Chondrocyte (in vitro differentiated cells): ENCODE data around the gene PIAS2. TPM values are rescaled to one million over a fixed set of nuclear protein-coding genes. Genes with fewer than 3 reads are reported as not detected.
A peak's percentile ranks its signal among the peaks of the same experiment; 100 is the strongest.
"Not testable (repeated sequence)": the region's sequence is repeated elsewhere in the genome, so short reads cannot be mapped to it uniquely, and the experiment has no call there.

Experiments
- DNase-seq: peaks from one replicate; pipeline ENCODE4 v3.0.0; 2021; ENCODE audit warnings: mixed read lengths, low spot score
- H3K27ac Mint-ChIP-seq: one replicate; pipeline ENCODE4 v1.8.0; 2021; ENCODE audit warnings: mild to moderate bottlenecking, moderate library complexity, mixed read lengths; ENCODE audit not compliant: unreplicated experiment
- H3K27me3 Mint-ChIP-seq: 2 replicates; pipeline ENCODE4 v1.8.0; 2021; ENCODE audit warnings: low read depth, mixed read lengths
- H3K36me3 Mint-ChIP-seq: 2 replicates; pipeline ENCODE4 v1.8.0; 2021; ENCODE audit warnings: low read depth, mixed read lengths
- H3K4me1 Mint-ChIP-seq: 2 replicates; pipeline ENCODE4 v1.8.0; 2021; ENCODE audit warnings: low read depth, mild to moderate bottlenecking, mixed read lengths
- H3K4me3 Mint-ChIP-seq: one replicate; pipeline ENCODE4 v1.8.0; 2021; ENCODE audit warnings: mild to moderate bottlenecking, moderate library complexity, mixed read lengths; ENCODE audit not compliant: unreplicated experiment
- H3K9me3 Mint-ChIP-seq: 2 replicates; pipeline ENCODE4 v1.8.0; 2021; ENCODE audit warnings: low read depth, mixed read lengths
- total RNA-seq: library from RNA; stranded (reverse); gene quantifications from 3 replicates; pipeline ENCODE4 v1.2.1, GENCODE V29; 2021
- TF ChIP-seq, protein P1 (sequence below): fragments of 200-600 bp; sonication (generic); IDR thresholded peaks from 2 replicates; pipeline ENCODE4 v1.5.0; 2021; ENCODE audit warnings: antibody characterized with exemption, mild to moderate bottlenecking, moderate library complexity

The PIAS2 gene
- total RNA-seq, 1 donor from 2014 or later = 36.2 TPM

DNA sequence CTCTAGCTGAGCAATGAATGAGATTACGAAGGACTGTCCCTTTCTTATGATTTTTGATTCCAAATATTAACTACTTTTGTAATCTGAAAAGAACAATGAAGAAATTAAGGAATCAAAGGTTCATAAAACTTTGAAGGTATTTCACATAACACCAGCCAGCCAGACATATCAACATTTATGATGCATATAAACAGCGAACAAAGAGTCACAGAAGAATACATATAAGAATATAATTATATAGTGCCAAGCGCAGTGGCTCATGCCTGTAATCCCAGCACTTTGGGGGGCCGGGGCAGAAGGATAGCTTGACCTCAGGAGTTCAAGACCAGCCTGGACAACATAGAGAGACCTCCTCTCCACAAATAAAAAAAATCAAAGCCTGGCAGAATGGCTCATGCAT is 34.1 kb downstream of the PIAS2 start:
- no peak overlapping the region for H3K4me3 Mint-ChIP-seq
- no peaks in the 10 kb centered on the region for H3K4me1 Mint-ChIP-seq
- no peak overlapping the region for H3K27ac Mint-ChIP-seq
- H3K9me3 Mint-ChIP-seq = peaks cover 8% of the 10 kb centered on the region
- TF ChIP-seq, protein P1, sequence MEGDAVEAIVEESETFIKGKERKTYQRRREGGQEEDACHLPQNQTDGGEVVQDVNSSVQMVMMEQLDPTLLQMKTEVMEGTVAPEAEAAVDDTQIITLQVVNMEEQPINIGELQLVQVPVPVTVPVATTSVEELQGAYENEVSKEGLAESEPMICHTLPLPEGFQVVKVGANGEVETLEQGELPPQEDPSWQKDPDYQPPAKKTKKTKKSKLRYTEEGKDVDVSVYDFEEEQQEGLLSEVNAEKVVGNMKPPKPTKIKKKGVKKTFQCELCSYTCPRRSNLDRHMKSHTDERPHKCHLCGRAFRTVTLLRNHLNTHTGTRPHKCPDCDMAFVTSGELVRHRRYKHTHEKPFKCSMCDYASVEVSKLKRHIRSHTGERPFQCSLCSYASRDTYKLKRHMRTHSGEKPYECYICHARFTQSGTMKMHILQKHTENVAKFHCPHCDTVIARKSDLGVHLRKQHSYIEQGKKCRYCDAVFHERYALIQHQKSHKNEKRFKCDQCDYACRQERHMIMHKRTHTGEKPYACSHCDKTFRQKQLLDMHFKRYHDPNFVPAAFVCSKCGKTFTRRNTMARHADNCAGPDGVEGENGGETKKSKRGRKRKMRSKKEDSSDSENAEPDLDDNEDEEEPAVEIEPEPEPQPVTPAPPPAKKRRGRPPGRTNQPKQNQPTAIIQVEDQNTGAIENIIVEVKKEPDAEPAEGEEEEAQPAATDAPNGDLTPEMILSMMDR = no peak
- no peaks in the 10 kb centered on the region for H3K27me3 Mint-ChIP-seq
- no peak for DNase-seq
- peaks cover 7% of the 10 kb centered on the region for H3K36me3 Mint-ChIP-seq

DNA sequence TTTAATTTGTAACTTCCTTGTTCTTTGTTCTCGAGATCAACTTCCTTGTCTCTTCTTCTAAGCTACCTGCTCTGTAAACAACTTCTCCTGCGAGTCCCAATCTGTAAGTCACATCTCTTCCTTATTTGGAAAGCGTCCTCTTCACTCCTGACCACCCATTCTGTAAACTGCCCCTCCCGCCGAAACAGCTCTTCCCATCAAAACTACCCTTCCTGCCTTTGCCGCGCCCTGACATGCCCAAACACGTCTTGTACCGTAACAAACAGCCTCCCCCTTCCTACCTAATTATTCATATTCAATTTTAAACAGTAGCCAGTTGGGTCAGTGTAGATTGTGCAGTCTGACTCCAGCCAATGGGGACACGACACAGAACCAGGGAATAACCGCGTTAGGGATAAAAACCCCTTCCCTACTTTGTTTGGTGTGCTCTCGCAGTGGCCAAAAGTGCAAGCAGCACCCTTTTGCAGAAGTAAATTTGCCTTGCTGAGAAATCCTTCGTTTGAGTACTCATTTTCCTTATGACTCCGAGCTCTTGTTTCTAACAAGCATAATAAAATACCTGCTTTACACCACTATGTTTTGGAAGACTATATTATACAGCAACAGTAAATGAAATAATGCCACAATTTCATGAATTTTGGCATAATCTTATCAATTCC is 39.8 kb downstream of the PIAS2 start:
- Mint-ChIP-seq H3K4me1 (no peaks in the 10 kb centered on the region), H3K27me3 (no peaks in the 10 kb centered on the region), H3K9me3 (peaks cover 18% of the 10 kb centered on the region), H3K4me3 (no peak overlapping the region), H3K27ac (peak overlapping the region; percentile 45), H3K36me3 (peaks cover 13% of the 10 kb centered on the region)
- TF ChIP-seq, protein P1 = no peak
- DNase-seq = no peak

DNA sequence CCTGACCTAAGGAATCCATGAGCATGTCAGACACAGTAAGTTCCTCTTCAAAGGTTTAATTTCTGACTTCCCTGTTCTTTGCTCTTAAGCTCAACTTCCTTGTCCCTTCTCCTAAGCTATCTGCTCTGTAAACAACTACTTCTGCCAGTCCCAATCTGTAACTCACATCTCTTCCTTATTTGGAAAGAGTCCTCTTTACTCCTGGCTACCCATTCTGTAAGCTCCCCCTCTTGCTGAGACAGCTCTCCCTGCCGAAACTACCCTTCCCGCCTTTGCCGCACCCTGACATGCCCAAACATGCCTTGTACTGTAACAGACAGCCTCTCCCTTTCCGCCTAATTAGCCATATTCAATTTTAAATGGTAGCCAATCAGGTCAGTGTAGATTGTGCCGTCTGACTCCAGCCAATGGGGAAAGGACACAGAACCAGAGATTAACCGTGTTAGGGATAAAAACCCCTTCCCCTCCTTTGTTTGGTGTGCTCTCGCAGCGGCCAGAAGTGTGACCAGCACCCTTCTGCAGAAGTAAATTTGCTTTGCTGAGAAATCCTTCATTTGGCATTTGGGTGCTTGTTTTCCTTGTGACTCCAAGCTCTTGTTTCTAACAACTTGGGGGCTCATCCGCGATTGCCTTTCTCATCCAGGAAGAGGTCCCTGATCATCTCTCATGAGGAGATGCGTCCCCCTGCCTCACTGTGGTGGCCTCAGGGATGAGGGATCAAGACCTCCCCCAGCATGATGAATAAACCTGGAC is 49.0 kb downstream of the PIAS2 start:
- Mint-ChIP-seq H3K36me3 (no peaks in the 10 kb centered on the region), H3K4me3 (no peak overlapping the region), H3K4me1 (peaks cover 20% of the 10 kb centered on the region), H3K27ac (no peak overlapping the region), H3K9me3 (peaks cover 13% of the 10 kb centered on the region), H3K27me3 (no peaks in the 10 kb centered on the region)
- TF ChIP-seq, protein P1 = no peak
- DNase-seq = no peak

DNA sequence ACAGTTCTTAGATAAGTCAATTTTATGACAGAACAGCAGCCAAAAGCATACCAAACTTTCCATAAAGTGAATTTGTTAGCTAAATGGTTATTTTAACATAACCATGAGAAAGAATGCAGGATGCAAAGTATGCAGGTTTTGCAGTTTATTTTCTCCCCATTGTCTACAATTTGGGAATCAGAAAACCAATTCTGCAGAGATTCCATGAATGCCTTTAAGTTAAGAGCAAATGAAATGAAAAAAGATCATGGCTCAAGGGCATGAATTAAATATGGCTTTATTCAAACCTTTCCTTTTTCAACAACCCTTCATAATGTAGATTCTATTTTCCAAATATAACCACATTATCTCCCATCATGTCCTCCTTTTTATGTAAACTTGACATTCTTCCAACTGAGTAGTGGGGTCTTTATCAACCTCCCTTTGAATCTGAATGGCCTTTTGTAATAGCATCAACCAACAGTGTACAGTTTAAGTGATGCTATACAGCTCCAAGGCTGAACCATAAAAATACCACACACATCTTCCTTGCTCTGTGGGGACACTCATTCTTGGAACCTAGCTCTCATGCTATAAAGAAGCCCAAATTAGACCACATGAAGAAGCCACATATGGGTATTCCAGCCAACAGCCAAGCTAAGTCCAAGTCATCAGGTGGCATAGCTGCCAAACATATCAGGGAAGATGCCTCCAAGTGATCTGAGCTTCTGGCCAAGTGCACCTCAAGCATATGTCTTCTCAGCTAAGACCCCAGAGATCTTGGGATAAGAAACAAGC is 49.8 kb downstream of the PIAS2 start:
- Mint-ChIP-seq H3K27ac (no peak overlapping the region), H3K27me3 (no peaks in the 10 kb centered on the region), H3K9me3 (peaks cover 13% of the 10 kb centered on the region), H3K4me3 (no peak overlapping the region), H3K36me3 (no peaks in the 10 kb centered on the region), H3K4me1 (peaks cover 20% of the 10 kb centered on the region)
- no peak for DNase-seq
- TF ChIP-seq, protein P1 = no peak

DNA sequence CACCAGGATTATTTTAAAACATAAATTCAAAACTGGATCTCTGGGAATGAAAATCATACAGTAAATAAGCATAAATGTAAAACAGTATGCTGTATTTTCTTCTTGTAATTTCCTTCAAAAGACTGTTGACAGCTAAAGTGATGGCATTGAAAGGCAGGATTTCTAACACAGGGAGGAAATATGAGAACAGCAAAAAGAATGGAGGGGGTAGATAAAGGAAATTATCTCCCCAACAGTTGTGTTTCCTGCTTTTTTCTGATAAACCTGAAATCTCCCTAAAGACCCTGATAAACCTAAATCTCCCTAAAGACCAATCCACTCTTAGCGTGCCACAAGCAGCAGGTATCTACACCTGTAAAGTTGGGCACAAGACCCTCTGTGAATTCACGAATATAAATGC is 50.8 kb downstream of the PIAS2 start:
- Mint-ChIP-seq H3K27me3 (no peaks in the 10 kb centered on the region), H3K36me3 (peaks cover under 1% of the 10 kb centered on the region), H3K4me1 (peaks cover 20% of the 10 kb centered on the region), H3K9me3 (peaks cover 13% of the 10 kb centered on the region), H3K27ac (no peak overlapping the region), H3K4me3 (no peak overlapping the region)
- TF ChIP-seq, protein P1 = no peak
- DNase-seq = no peak

DNA sequence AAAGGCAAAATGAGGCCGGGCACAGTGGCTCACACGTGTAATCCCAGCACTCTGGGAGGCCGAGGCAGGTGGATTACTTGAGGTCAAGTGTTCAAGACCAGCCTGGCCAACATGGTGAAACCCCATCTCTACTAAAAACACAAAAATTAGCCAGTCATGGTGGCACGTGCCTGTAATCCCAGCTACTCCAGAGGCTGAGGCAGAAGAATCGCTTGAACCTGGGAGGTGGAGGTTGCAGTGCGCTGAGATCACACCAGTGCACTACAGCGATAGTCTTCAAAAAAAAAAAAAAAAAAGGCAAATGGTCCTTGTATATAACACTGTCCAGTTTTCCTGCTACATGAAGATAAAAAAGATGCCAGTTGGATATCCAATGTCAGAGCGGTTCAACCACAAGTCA is 52.1 kb downstream of the PIAS2 start:
- not testable (repeated sequence) for H3K36me3 Mint-ChIP-seq, DNase-seq, H3K4me3 Mint-ChIP-seq, H3K27me3 Mint-ChIP-seq, H3K27ac Mint-ChIP-seq
- Mint-ChIP-seq H3K4me1 (peaks cover 22% of the 10 kb centered on the region), H3K9me3 (peaks cover 13% of the 10 kb centered on the region)
